Fibroblast of skin of abdomen (primary cell): ENCODE results near the gene RALGPS1.
A peak's percentile ranks its signal among the peaks of the same experiment; 100 is the strongest.

Source experiments
- DNase-seq: peaks from one replicate; pipeline ENCODE4 v3.0.0-alpha.2; 2013

RALGPS1 gene

DNA sequence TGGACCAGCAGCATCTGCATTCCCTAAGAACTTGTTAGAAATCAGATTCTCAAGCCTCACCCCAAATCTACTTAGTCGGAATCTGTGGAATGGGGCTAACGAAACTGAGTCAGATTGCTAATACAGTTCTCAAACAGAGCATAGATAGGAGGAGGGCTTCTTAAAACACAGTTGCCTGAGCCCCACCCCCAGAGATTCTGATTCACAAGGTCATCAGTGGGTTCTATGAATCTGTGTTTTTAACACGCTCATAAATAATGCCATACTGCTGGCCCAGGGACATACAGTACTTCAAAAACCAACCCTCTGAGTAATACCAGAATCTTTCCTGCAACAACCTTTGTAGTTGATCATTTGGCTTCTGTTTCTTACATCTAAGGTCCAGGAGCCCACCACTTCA is 317.1 kb downstream of the RALGPS1 start:
- DNase-seq = no peak

DNA sequence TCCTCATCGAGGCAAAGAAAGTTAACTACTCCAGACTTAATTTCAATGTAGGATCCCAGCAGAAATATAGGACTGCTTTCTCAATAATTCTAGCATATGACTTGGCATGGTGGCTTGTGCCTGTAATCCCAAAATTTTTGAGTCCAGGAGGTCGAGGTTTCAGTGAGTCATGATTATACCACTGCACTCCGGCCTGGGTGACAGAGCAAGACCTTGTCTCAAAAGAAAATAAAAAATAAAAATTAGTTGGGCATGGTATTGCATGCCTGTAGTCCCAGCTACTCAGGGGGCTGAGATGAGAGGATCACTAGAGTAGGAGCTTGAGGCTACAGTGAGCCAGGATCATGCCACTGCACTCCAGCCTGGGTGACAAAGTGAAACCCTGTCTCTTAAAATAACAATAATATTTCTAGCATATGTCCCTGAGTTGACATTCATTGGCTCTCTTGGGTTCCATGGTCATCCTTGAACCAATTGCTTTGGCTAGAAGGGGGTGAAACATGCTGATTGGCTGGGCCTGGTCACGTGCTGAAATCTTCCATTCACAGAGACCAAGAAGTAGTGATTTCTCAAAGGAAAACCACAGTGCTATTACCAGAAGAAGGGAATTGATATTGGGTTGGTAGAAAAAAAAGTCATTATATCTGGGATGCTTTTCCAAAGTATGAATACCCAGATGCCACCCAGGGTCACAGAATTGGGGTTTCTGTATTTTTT is 318.4 kb downstream of the RALGPS1 start:
- DNase-seq = no peak

DNA sequence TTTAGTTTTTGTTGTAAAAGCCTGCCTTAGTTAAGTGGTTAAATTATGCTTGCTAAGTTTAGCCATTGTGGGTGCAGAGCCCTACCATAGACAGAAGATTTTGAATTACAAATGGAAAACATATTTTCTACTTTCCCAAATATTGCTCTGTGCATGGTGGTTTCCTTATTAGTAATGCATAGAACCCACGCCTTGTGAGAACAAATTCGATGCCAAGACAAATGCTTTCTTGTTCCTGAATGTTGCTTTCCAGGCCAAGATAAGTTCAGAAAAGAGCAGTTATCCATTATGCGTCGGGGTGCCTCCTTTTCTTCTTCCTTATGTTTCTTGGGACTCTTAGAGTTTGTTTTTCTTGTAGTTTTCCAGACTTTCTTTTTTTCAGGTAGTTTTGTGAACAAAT is 319.0 kb downstream of the RALGPS1 start:
- DNase-seq = no peak

GRCh38 chr9:127233989-127234388 is 319.4 kb downstream of the RALGPS1 start:
- no peak for DNase-seq

DNA sequence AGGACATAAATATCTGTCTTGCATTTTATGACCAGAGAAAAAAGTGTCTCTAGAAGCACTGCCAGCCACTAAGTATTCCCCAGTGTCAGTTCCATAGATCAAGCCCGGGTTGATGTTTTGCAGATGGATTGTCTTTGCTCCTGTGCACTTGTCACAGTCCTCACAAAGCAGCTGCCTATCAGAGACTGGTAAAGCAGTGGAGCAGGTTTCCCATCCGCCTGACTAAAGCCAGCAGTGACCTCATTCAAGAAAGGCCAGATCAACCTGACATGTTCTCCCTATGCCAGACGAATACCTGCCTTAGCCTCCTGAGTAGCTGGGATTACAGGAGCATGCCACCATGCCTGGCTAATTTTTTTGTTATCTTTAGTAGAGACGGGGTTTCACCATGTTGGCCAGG is 323.2 kb downstream of the RALGPS1 start:
- DNase-seq = no peak

DNA sequence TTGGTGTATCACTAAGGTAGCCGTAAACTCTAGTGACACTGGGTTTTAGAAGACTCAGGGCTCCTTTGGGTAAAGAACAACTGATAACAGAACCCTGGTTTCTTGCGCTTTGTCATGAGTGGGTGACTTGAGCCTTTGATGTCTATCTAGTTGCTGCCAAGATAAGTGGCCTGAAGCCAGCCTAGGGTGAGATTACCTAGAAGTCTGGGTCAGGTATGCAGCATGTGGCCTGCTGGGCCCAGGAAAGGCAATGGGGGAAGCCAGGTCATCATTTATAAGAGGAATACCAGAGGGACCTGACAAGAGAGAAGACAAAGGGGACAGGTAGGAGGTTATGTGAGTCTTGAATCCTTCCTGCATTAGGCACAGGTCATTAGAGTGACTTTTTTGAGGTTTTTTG is 326.8 kb downstream of the RALGPS1 start:
- DNase-seq = no peak

- DNase-seq = peak; percentile 95
These were observed 330.3 kb downstream of the RALGPS1 start for GRCh38 chr9:127244609-127245601.

- DNase-seq = no peak
These were observed 331.1 kb downstream of the RALGPS1 start for GRCh38 chr9:127245637-127246164.

DNA sequence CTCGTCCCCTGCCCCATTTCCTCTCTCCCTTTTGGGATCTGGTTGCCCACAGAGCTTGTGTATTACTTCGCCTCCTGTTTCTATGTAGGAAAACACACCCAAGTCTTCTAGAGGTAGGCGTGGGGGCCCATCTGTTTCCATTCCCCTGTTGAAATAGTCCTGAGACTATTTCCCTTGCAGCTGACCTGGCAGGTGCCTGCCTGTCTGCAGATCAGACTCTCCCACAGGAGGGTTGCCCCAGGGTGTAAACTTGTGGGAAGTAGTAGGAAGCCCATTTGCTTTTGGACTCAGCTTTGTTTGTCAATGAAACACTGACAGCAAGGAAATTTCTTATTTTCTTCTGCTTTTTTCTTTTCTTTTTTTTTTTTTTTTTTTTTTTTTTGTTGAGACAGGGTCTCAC is 333.7 kb downstream of the RALGPS1 start:
- DNase-seq = no peak

- no peak for DNase-seq
These were observed 335.3 kb downstream of the RALGPS1 start for GRCh38 chr9:127249877-127250276.

DNA sequence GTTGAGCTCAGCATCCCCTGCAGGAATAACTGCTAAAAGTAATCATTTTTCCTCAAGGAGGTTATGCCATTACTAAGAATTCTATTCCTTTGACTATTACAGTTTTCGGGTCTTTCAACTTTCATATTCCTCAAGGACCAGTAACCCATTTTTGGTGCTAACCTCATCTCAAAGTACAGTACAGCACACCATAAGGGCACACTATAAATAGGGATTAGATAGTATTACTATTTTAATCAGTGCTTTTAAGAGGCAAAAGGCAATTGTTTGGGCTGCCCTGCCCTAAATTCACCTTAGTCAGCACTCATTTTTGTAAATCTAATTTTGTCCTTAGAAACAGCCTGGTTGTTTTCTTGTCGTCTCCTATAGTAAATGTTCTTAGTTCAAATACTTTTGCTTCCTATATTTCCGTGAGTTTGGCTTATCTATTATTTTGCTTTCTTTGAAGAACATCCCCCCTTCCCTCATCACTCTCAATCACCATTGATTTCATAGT is 336.4 kb downstream of the RALGPS1 start:
- DNase-seq = no peak

DNA sequence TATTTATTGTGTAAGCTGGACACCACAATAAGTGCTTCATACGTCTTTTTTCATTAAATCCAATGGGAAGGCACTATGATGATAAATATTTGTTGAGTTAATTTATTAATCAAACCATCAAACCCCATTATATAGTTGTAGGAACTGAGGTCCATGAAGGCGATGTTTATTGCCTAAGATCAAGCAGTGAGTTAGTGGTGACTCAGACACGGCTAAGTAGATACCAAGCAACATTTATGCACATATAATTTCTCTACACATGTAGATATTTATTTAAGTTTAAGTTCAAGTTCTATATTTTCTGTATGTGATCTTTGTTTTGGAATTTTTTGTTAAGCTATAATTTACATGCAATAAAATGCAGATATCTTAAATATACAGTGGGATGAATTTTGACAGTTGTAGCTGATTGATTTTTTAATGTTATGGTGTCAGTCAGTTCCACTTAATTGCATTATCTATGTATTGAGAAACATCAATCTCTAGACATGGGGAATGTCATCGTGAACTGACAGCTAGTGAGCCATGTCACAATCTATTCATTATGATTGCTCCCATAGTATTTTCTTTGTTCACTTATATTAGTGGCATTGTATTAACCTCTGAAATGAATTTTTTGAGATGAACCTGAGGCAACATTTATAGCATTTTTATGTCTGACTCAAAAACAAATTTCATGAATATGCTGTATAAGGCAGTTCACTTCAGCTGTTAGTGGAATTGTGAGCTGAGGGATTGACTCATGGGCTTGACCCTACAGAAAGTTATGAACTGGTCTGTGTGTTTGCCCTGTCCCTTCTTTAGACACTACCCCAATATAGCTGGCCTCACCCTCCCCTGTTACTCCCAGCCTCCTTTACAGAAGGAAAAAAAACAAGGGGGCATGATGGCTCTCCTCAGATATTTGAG is 338.1 kb downstream of the RALGPS1 start:
- DNase-seq = no peak

- DNase-seq = no peak
These were observed 338.9 kb downstream of the RALGPS1 start for GRCh38 chr9:127253446-127253845.

DNA sequence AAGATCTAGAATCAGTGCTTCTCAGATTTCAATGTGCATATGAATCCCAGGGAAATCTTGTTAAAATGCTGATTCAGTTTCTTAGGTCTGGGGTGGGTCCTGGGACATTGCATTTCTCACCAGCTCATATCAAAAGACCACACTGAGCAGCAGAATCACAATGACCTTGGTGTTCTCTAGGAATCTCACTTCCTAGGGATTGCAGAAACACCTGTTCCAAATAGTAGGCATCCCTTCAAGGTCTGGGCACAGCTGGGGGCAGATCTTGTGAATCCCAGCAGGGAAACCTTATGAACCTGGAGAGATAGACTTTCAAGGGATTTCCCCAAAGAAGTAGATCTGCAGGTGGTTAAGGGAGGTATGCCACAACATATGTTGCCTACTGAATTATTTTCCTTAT is 341.1 kb downstream of the RALGPS1 start:
- no peak for DNase-seq

- no peak for DNase-seq
These were observed 341.7 kb downstream of the RALGPS1 start for GRCh38 chr9:127256324-127256723.

DNA sequence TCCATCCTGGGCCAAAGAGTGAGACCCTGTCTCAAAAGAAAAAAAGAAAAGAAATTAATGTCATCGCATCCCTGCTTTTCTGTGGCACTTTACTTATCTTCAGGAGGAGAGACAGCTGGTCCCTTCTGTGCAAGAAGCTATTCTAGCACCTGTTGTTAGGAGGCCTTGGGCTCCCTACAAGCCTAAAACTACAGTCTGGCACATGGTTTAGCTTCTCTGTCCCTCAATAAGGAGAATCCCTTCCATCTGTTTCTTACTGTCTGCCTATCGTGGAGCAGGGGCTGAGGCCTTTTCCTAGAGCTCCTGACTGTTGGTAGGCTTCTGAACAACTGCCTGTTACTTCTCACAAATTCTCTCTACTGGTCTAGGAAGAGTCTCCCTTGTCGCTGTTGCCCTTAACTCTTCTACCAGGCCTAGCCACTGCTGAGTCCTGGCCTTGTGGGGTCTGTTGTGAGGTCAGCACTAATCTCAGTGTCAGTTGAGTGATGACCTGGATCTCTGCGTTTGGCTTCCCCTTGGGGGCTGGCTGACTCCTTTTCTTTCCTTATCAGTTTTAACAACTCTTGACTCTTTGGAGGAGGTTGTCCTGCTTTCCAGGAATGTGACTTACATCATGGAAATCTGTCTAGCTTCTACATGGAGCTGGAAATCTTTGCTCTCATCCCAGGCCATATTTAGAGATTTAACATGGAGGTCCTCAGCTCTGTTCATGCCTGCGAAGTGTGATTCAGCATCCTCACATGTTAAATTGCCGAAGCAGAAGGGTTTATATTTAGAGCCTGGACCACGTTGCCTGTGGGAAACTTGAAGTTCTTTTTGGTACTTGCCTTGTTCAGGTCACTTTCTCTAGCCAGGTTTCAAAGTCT is 344.3 kb downstream of the RALGPS1 start:
- DNase-seq = no peak

DNA sequence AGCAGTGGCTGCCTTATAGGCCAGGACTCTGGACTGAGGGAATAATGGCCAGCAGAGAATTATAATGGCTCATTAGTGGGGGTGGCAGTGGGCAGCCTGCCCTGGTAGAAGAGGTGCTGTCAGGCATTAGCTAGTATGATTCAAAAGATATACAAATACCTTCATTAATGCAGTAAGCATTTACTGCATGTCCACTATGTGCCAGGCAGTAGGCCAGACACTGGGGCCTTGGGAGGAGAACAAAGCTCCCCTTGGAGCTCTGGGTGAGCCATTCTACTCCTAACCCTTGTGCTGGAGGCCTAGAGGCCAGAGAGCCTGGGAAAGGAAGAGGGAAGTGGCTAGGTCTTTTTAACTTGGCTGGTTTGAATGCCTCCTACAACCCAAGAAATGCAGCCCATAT is 348.0 kb downstream of the RALGPS1 start:
- DNase-seq = no peak

GRCh38 chr9:127263237-127263636 is 348.7 kb downstream of the RALGPS1 start:
- no peak for DNase-seq

DNA sequence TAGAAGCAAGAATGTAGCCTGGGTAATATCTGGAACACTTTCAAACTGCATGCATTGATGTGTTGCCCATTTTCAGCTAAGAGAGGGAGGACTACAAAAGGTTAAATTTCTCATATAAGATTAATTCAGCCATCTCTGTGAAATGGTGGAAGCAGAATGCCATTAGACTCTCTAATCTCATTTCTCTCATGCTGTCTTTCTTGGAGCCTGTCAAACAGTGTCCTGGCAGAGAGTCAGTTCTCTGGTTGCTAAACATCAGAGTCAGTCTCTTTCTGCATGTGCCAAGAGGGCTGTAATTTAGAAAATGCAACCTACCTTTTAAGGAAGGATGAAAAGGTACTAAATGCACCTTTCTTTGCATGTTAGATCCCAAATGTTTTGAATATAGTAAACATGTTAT is 349.1 kb downstream of the RALGPS1 start:
- no peak for DNase-seq

GRCh38 chr9:127264462-127265219 is 350.1 kb downstream of the RALGPS1 start, which contains the start of gene GARNL3:
Gene GARNL3, plus strand, starts transcription at chr9:127264774. Its CDS starts 104 bp downstream, at chr9:127264878.
- no peak for DNase-seq
